ENCODE results near the gene DNM3.
A peak's percentile ranks its signal among the peaks of the same experiment; 100 is the strongest.

DNM3 gene

DNA sequence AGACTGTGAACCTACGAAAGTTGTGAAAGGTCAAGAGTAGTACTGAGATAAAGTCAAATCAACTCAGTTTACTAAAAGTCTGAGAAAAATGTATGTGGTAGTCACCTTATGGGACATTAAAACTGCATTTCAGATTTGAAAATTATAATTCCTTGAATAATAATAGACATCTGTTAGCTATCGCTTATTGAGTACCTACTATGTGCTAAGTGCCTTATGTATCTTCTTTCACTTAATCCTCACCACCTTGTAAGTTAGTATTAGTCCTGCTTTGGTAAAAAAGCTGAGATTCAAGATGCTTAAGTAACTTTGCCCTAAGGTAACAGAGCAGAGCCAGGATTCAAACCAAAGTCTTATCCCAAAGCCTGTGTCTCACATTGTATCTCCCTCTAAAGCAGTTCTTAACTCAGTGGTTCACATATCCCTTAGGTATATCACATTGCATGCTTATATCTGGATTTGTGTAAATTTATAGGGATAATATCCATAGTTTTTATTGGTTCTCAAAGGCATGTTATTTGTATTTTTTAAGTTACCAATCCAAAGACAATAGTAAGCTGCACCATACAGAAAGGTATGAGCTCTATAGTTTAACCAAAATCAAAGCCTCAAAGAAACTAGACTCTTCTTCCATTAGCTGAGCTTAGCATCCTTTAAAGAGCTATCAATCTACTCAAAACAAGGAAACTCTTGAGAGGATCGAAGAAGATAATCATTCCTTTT lies 601.7 kb downstream of the DNM3 start:
- DNase-seq (ENCODE audit: low read depth, low spot score): no peak
- Histone ChIP-seq H3K9ac (ENCODE audit: insufficient read length) (peak overlapping the region; percentile 94), H3K4me3 (peak overlapping the region; percentile 86), H3K9me3 (ENCODE audit: low read depth, low read length) (no peaks in the 10 kb centered on the region), H3K36me3 (ENCODE audit: insufficient read depth, low read length) (peaks cover 9% of the 10 kb centered on the region; the same call in 1 of the 2 replicates), H3K27ac (no peak overlapping the region)
- TF ChIP-seq POLR2AphosphoS5 (IDR thresholded peaks at IDR 0.05; ENCODE audit: borderline replicate concordance, low read depth, low read length) (no peak), EZH2 (IDR thresholded peaks at IDR 0.05) (no peak), FOXP2 (optimal IDR thresholded peaks at IDR 0.05; ENCODE audit: control extremely low read depth, extremely low read length, insufficient read depth) (no peak)

DNA sequence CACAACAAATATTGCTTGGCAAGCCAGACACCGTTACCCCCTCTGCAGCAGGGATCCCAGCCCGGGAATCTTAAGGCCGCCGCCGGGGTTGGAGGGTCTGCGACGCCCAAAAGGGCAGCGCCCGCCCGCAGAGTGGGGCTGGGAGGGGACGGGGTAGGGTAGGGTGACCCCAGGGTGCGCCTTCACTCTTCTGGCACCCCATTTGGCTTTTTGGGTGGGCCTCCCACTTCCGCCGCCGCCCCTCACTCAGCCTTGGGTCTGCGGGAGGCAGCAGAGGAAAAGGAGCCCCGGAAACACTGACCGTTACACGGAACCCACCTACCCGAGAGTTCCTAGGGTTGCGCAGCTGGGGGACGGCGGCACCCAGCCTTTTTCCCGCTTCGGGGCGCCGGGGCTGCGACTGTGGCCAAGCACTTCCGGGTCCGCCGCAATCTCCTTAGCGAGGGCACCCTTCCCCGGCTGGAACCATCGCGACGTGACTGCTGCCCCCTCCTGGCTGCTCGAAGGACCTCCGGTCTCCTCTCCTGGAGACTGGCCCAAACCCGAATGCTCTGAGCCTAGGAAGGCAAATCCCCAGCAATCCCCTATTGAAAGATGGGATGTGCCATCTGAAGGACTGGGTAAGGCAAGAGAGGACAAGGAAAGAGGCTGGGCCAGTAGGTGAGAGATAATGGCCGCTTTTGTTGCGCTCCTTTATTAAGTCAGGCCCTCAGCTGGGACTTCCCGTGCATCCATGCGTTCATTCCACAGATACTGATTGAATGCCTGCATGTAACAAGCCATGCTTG lies 602.6 kb downstream of the DNM3 start, which contains the start of gene PIGC:
Gene PIGC (minus strand): TSS at position 404 of the 788 bp plus-strand sequence. CDS start 1,447 bp downstream, outside the sequence.
- Histone ChIP-seq H3K9me3 (ENCODE audit: low read depth, low read length) (no peaks in the 10 kb centered on the region), H3K4me3 (peak within 1 kb of the TSS; percentile 86), H3K27ac (no peak within 1 kb of the TSS), H3K9ac (ENCODE audit: insufficient read length) (peak within 1 kb of the TSS; percentile 94), H3K36me3 (ENCODE audit: insufficient read depth, low read length) (peaks cover 9% of the 10 kb centered on the region; the same call in 1 of the 2 replicates)
- TF ChIP-seq FOXP2 (optimal IDR thresholded peaks at IDR 0.05; ENCODE audit: control extremely low read depth, extremely low read length, insufficient read depth) (no peak), POLR2AphosphoS5 (IDR thresholded peaks at IDR 0.05; ENCODE audit: borderline replicate concordance, low read depth, low read length) (peak; percentile 81), EZH2 (IDR thresholded peaks at IDR 0.05) (no peak)
- peak; percentile 47 for DNase-seq (ENCODE audit: low read depth, low spot score)

DNA sequence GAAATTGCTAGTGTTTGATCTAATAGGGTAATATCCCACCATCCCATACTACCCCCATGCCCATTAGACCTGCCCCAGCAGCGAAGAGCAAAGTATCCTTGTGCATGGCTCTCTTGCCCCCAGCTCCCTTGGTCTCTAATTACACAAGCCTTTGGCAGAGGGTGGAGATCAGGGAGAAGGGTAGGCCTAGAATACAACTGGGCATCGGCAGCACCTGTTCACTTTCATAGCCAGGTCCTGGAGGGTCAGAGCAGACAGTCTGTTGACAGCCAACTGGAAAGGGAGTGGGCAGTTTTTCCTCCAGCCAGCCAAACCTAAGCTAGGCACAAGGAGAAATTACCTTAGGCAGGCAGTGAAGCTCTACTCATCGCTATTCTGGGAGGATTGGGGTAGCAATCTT lies 605.2 kb downstream of the DNM3 start:
- Histone ChIP-seq H3K9ac (ENCODE audit: insufficient read length) (no peak overlapping the region), H3K27ac (no peak overlapping the region), H3K36me3 (ENCODE audit: insufficient read depth, low read length) (peaks cover 8% of the 10 kb centered on the region; the same call in 1 of the 2 replicates), H3K4me3 (no peak overlapping the region), H3K9me3 (ENCODE audit: low read depth, low read length) (no peaks in the 10 kb centered on the region)
- TF ChIP-seq FOXP2 (optimal IDR thresholded peaks at IDR 0.05; ENCODE audit: control extremely low read depth, extremely low read length, insufficient read depth): no peak
- TF ChIP-seq POLR2AphosphoS5 (IDR thresholded peaks at IDR 0.05; ENCODE audit: borderline replicate concordance, low read depth, low read length): no peak
- TF ChIP-seq EZH2 (IDR thresholded peaks at IDR 0.05): no peak
- no peak for DNase-seq (ENCODE audit: low read depth, low spot score)

DNA sequence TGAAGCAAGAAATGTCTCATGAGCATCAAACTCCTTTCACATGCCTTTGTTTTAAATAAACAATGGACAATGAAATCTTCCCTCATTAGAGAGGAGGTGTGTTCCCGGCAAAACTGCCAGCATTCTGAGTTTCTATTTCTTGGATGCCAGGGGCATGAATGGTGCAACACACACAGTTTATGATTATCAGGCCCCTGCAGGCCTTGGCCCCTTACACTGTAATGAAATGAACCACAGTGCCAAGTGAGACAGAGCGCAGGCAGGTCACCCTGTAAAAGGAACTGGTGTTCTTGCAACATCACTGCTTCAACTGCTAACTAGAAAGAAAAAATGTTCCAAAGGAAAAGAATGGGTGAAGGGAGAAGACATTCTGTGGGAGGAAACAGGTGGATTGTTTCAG lies 606.3 kb downstream of the DNM3 start:
- TF ChIP-seq POLR2AphosphoS5 (IDR thresholded peaks at IDR 0.05; ENCODE audit: borderline replicate concordance, low read depth, low read length): no peak
- no peak for TF ChIP-seq FOXP2 (optimal IDR thresholded peaks at IDR 0.05; ENCODE audit: control extremely low read depth, extremely low read length, insufficient read depth)
- TF ChIP-seq EZH2 (IDR thresholded peaks at IDR 0.05): no peak
- DNase-seq (ENCODE audit: low read depth, low spot score): no peak
- H3K9ac ChIP-seq (ENCODE audit: insufficient read length): no peak overlapping the region
- H3K4me3 ChIP-seq: no peak overlapping the region
- H3K27ac ChIP-seq: no peak overlapping the region
- no peaks in the 10 kb centered on the region for H3K9me3 ChIP-seq (ENCODE audit: low read depth, low read length)
- no peaks in the 10 kb centered on the region for H3K36me3 ChIP-seq (ENCODE audit: insufficient read depth, low read length)

DNA sequence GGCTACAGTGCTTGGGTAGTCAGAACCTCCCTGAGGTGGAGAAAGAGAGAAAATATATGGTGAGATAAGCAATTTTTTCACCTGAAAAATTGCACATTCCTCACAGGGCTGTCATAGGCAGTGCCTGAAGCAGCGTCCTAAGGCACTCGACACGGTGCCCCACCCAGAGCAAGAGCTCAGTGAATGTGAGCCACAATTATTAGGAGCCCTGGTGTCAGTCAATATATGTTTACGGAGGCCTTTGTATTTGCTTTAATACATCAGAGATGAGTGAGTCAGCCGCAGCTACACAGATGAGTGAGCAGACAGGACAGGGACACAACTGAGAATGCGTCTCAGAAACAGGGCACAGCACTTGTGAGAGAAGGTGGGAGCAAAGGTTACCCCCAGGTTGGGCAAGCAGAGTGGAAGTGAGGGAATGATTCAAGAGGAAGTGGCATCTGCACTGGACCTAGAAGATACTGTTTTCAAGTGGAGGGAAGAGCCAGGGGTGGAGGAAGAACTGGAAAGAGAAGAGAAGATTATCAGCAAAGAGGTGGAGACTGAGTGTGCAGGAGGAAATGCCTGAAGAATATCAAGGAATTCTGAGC lies 607.8 kb downstream of the DNM3 start:
- no peak overlapping the region for H3K4me3 ChIP-seq
- TF ChIP-seq FOXP2 (optimal IDR thresholded peaks at IDR 0.05; ENCODE audit: control extremely low read depth, extremely low read length, insufficient read depth) (no peak), EZH2 (IDR thresholded peaks at IDR 0.05) (no peak), POLR2AphosphoS5 (IDR thresholded peaks at IDR 0.05; ENCODE audit: borderline replicate concordance, low read depth, low read length) (no peak)
- H3K36me3 ChIP-seq (ENCODE audit: insufficient read depth, low read length): no peaks in the 10 kb centered on the region
- DNase-seq (ENCODE audit: low read depth, low spot score): no peak
- no peak overlapping the region for H3K27ac ChIP-seq
- no peaks in the 10 kb centered on the region for H3K9me3 ChIP-seq (ENCODE audit: low read depth, low read length)
- no peak overlapping the region for H3K9ac ChIP-seq (ENCODE audit: insufficient read length)

DNA sequence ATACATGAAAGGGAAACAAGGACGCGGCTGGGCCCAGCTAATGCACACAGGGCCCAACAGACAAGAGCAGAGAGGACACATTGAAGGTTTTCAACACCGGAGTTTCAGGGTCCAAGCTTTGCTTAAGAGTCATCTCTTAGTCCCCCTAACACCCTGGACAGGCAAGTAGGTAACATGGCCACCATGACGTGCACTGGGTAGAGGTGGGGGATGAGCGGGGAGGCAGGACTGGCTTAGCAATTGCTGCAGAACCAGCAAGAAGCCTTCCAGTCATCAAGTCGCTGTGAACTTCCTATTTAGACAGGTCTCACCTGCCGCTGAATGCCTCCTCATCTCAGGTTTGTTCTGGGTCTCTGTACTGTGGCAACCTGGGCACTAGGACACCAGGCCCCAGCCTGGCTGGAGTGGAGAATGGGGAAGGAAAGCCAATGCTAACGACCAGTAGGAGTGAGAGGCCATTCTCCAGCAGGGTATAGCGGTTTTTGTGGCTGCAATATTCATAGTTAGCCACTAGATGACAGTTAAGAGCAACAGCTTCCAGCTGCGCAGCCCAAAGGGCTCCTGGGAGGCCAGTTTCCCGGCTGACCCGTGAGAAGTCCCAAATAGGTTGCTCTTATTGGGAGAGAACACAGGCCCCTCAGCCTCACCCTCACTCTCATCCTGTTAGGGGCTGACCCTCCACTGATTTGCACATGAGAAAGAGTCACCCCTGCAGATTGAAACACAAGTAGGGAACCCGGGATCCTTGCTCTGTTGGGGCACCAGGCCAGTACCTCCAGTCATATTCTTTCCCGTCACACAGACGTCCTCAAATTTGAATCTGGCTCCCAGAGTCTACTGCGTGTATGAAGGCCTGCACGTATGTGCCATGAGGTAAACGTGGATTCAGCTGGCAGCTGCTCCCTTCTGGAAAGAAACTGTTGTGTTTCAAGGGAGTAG lies 608.6 kb downstream of the DNM3 start:
- H3K27ac ChIP-seq: no peak overlapping the region
- no peak overlapping the region for H3K4me3 ChIP-seq
- H3K9ac ChIP-seq (ENCODE audit: insufficient read length): peak overlapping the region; percentile 23
- H3K9me3 ChIP-seq (ENCODE audit: low read depth, low read length): no peaks in the 10 kb centered on the region
- H3K36me3 ChIP-seq (ENCODE audit: insufficient read depth, low read length): no peaks in the 10 kb centered on the region
- DNase-seq (ENCODE audit: low read depth, low spot score): no peak
- no peak for TF ChIP-seq FOXP2 (optimal IDR thresholded peaks at IDR 0.05; ENCODE audit: control extremely low read depth, extremely low read length, insufficient read depth)
- TF ChIP-seq EZH2 (IDR thresholded peaks at IDR 0.05): no peak

DNA sequence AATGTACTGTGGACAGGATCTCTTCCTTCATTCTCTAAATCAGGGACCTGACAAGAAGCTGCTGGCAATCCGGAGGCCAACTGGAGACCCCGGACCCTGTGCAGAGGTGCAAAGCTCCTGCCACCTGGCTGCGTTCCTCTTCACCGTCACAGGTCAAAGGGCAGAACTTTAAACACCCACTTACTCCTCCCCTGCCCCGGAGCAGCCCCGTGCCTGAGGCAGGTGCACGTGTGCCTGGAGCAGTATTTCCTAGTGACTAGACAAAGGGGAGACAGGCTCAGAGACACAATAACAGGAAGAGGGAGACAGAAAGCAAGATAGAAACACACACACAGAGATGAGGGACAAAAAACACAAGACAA lies 609.2 kb downstream of the DNM3 start:
- no peak for DNase-seq (ENCODE audit: low read depth, low spot score)
- peak overlapping the region; percentile 23 for H3K9ac ChIP-seq (ENCODE audit: insufficient read length)

More for the DNA sequence above, 609.2 kb downstream of the DNM3 start:
- TF ChIP-seq POLR2AphosphoS5 (IDR thresholded peaks at IDR 0.05; ENCODE audit: borderline replicate concordance, low read depth, low read length) (no peak), EZH2 (IDR thresholded peaks at IDR 0.05) (no peak), FOXP2 (optimal IDR thresholded peaks at IDR 0.05; ENCODE audit: control extremely low read depth, extremely low read length, insufficient read depth) (no peak)
- Histone ChIP-seq H3K4me3 (no peak overlapping the region), H3K27ac (no peak overlapping the region), H3K9me3 (ENCODE audit: low read depth, low read length) (no peaks in the 10 kb centered on the region), H3K36me3 (ENCODE audit: insufficient read depth, low read length) (no peaks in the 10 kb centered on the region)

Data from SK-N-MC (cell line).